ENCODE data around the gene SFRP2.

SFRP2 gene

GRCh38 chr4:153766758-153767157 lies 22.1 kb downstream of the SFRP2 start:
- TF ChIP-seq TAF1 (IDR thresholded peaks at IDR 0.05; ENCODE audit: borderline replicate concordance, insufficient read depth, low read length) = no peak
- no peak for TF ChIP-seq FOXP2 (optimal IDR thresholded peaks at IDR 0.05; ENCODE audit: borderline replicate concordance, extremely low read depth, extremely low read length, insufficient read depth)

DNA sequence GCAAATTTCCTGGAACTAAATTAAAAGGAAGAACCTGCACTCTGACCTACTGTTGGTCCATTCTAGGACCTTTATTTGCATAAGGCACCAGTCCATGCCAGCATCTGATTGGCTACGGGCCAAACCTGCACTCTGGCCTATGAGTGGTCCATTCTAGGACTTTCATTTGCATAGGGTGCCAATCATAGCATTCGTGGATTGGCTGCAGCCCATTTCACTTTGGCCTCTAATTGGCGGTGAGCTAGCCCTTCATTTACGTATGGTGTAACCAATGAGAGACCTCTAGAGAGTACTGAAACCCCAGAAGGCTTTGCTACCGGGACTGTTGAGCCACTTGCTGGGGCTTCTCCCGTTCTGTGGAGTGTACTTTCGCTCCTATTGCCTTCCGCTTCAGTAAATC lies 23.0 kb downstream of the SFRP2 start:
- no peak for TF ChIP-seq SIN3A (IDR thresholded peaks at IDR 0.05; ENCODE audit: borderline replicate concordance, insufficient read depth, low read length)
- TF ChIP-seq FOXP2 (optimal IDR thresholded peaks at IDR 0.05; ENCODE audit: borderline replicate concordance, extremely low read depth, extremely low read length, insufficient read depth) = no peak
- TF ChIP-seq POLR2AphosphoS5 (IDR thresholded peaks at IDR 0.05; ENCODE audit: low read depth, low read length) = no peak
- TF ChIP-seq TAF1 (IDR thresholded peaks at IDR 0.05; ENCODE audit: borderline replicate concordance, insufficient read depth, low read length) = no peak
- TF ChIP-seq, protein P1, sequence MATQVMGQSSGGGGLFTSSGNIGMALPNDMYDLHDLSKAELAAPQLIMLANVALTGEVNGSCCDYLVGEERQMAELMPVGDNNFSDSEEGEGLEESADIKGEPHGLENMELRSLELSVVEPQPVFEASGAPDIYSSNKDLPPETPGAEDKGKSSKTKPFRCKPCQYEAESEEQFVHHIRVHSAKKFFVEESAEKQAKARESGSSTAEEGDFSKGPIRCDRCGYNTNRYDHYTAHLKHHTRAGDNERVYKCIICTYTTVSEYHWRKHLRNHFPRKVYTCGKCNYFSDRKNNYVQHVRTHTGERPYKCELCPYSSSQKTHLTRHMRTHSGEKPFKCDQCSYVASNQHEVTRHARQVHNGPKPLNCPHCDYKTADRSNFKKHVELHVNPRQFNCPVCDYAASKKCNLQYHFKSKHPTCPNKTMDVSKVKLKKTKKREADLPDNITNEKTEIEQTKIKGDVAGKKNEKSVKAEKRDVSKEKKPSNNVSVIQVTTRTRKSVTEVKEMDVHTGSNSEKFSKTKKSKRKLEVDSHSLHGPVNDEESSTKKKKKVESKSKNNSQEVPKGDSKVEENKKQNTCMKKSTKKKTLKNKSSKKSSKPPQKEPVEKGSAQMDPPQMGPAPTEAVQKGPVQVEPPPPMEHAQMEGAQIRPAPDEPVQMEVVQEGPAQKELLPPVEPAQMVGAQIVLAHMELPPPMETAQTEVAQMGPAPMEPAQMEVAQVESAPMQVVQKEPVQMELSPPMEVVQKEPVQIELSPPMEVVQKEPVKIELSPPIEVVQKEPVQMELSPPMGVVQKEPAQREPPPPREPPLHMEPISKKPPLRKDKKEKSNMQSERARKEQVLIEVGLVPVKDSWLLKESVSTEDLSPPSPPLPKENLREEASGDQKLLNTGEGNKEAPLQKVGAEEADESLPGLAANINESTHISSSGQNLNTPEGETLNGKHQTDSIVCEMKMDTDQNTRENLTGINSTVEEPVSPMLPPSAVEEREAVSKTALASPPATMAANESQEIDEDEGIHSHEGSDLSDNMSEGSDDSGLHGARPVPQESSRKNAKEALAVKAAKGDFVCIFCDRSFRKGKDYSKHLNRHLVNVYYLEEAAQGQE (IDR thresholded peaks at IDR 0.05; ENCODE audit: insufficient read depth in 1 of 2, low read depth in 2 of 2, low read length in 2 of 2) = no peak

- TF ChIP-seq, protein P1 (IDR thresholded peaks at IDR 0.05; ENCODE audit: insufficient read depth in 1 of 2, low read depth in 2 of 2, low read length in 2 of 2) = no peak
- TF ChIP-seq POLR2AphosphoS5 (IDR thresholded peaks at IDR 0.05; ENCODE audit: low read depth, low read length) (no peak), FOXP2 (optimal IDR thresholded peaks at IDR 0.05; ENCODE audit: borderline replicate concordance, extremely low read depth, extremely low read length, insufficient read depth) (no peak), TAF1 (IDR thresholded peaks at IDR 0.05; ENCODE audit: borderline replicate concordance, insufficient read depth, low read length) (no peak), SIN3A (IDR thresholded peaks at IDR 0.05; ENCODE audit: borderline replicate concordance, insufficient read depth, low read length) (no peak)
Measured at GRCh38 chr4:153764601-153765368, 24.1 kb downstream of the SFRP2 start.

GRCh38 chr4:153763404-153763803 lies 25.5 kb downstream of the SFRP2 start:
- TF ChIP-seq FOXP2 (optimal IDR thresholded peaks at IDR 0.05; ENCODE audit: borderline replicate concordance, extremely low read depth, extremely low read length, insufficient read depth) (no peak), SIN3A (IDR thresholded peaks at IDR 0.05; ENCODE audit: borderline replicate concordance, insufficient read depth, low read length) (no peak), TAF1 (IDR thresholded peaks at IDR 0.05; ENCODE audit: borderline replicate concordance, insufficient read depth, low read length) (no peak), POLR2AphosphoS5 (IDR thresholded peaks at IDR 0.05; ENCODE audit: low read depth, low read length) (no peak)
- TF ChIP-seq, protein P1 (IDR thresholded peaks at IDR 0.05; ENCODE audit: insufficient read depth in 1 of 2, low read depth in 2 of 2, low read length in 2 of 2) = no peak

- TF ChIP-seq, protein P1 (IDR thresholded peaks at IDR 0.05; ENCODE audit: insufficient read depth in 1 of 2, low read depth in 2 of 2, low read length in 2 of 2) = no peak
- TF ChIP-seq SIN3A (IDR thresholded peaks at IDR 0.05; ENCODE audit: borderline replicate concordance, insufficient read depth, low read length) (no peak), TAF1 (IDR thresholded peaks at IDR 0.05; ENCODE audit: borderline replicate concordance, insufficient read depth, low read length) (no peak), POLR2AphosphoS5 (IDR thresholded peaks at IDR 0.05; ENCODE audit: low read depth, low read length) (no peak), FOXP2 (optimal IDR thresholded peaks at IDR 0.05; ENCODE audit: borderline replicate concordance, extremely low read depth, extremely low read length, insufficient read depth) (no peak)
Measured at GRCh38 chr4:153759407-153760316, 29.2 kb downstream of the SFRP2 start, which contains the start of gene RNF175. TSS of gene RNF175 (minus strand) at chr4:153760024. CDS start at chr4:153759862, 162 bp downstream.

All from PFSK-1 (cell line).